ENCODE results near the gene PHPT1. TPM values are rescaled to one million over a fixed set of nuclear protein-coding genes. Genes with fewer than 3 reads are reported as not detected.

PHPT1 gene
- total and polyA plus RNA-seq, 4 donors, result 23.2 to 83.1 (median 42.3) TPM

DNA sequence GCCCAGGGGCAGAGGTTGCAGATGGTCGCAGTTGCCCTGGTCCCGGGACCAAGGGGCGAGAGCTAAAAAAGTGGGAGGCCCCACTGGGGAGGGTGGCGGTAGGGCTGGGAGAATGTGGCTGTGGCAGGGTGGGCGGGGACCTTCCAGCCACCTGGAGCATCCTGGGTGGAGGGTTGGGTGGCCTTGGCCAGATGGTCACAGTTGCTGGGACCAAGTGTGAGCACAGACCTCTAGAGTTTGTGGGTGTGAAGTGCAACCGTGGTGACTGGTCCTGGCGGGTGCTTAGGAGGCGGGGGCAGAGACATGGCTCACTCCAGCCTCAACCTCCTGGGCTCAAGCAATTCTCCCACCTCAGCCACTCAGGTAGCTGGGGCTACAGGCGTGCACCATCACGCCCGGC, 31.4 kb downstream of the PHPT1 start:
- 84% methylated on average over 11 of the region's 11 CpGs for WGBS

DNA sequence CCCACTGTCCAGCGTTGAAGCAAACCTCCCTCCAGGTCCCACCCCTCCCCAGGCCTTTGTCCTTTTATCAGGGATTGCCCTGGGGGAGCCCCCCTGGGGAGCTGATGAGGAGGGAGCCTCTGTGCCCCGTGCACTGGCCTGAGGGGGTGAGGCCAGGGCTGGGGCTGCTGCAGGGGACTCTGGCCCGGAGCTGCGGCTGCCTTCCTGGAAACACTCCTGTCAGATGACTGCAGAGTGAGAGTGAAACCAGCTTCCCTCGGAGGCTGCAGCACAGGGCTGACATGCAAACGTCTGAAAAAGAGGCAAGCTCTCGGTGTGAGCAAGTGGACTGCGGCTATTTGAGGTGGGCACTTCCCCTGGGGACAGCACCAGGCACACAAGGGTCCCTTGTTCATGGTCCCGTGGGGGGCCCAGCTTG, 32.5 kb downstream of the PHPT1 start:
- H3K36me3 ChIP-seq (ENCODE audit: control insufficient read depth in 4 of 4, insufficient read depth in 3 of 4, low read depth in 1 of 4, low read length in 3 of 4), result no peaks in the 10 kb centered on the region
- H3K4me3 ChIP-seq (ENCODE audit: low read depth in 1 of 3, low read length in 3 of 3), result no peak overlapping the region
- peaks cover 8 to 28% (median 16%) of the 10 kb centered on the region in 4 donors for H3K4me1 ChIP-seq (ENCODE audit: control insufficient read depth in 4 of 4, insufficient read depth in 4 of 4, low read length in 3 of 4)
- DNase-seq (ENCODE audit: low spot score), result no peak
- TF ChIP-seq SP1 (IDR thresholded peaks at IDR 0.05) (peak; percentile 44), TAF1 (conservative IDR thresholded peaks at IDR 0.05) (no peak)
- no peaks in the 10 kb centered on the region for H3K9me3 ChIP-seq (ENCODE audit: control insufficient read depth in 4 of 4, low read length in 3 of 4)
- H3K27ac ChIP-seq (ENCODE audit: low read depth in 1 of 2, low read length in 2 of 2), result peak overlapping the region; percentile 48 to 83
- H3K27me3 ChIP-seq (ENCODE audit: control insufficient read depth in 4 of 4, insufficient read depth in 4 of 4, low read length in 3 of 4), result no peaks in the 10 kb centered on the region
- WGBS, result 27% methylated on average over 9 of the region's 9 CpGs
- H3K9ac ChIP-seq (ENCODE audit: low read depth in 1 of 2, low read length in 2 of 2), result no peak overlapping the region

More for the DNA sequence above, 31.4 kb downstream of the PHPT1 start:
- TF ChIP-seq JUND (IDR thresholded peaks at IDR 0.05), result no peak
- TF ChIP-seq TAF1 (conservative IDR thresholded peaks at IDR 0.05), result no peak
- no peak for TF ChIP-seq YY1 (IDR thresholded peaks at IDR 0.05)
- TF ChIP-seq GABPA (IDR thresholded peaks at IDR 0.05 in 1 of 2, conservative IDR thresholded peaks at IDR 0.05 in 1 of 2), result no peak
- no peak for TF ChIP-seq FOXA2 (IDR thresholded peaks at IDR 0.05)
- TF ChIP-seq RXRA (IDR thresholded peaks at IDR 0.05), result no peak
- H3K27me3 ChIP-seq (ENCODE audit: control insufficient read depth in 4 of 4, insufficient read depth in 4 of 4, low read length in 3 of 4), result no peaks in the 10 kb centered on the region
- H3K9ac ChIP-seq (ENCODE audit: low read depth in 1 of 2, low read length in 2 of 2), result no peak overlapping the region
- no peak for DNase-seq (ENCODE audit: low spot score)
- H3K27ac ChIP-seq (ENCODE audit: low read depth in 1 of 2, low read length in 2 of 2), result no peak overlapping the region
- no peak overlapping the region for H3K4me3 ChIP-seq (ENCODE audit: low read depth in 1 of 3, low read length in 3 of 3)
- H3K9me3 ChIP-seq (ENCODE audit: control insufficient read depth in 4 of 4, low read length in 3 of 4), result no peaks in the 10 kb centered on the region
- H3K4me1 ChIP-seq (ENCODE audit: control insufficient read depth in 4 of 4, insufficient read depth in 4 of 4, low read length in 3 of 4), result peaks cover 8 to 24% (median 14%) of the 10 kb centered on the region in 4 donors
- H3K36me3 ChIP-seq (ENCODE audit: control insufficient read depth in 4 of 4, insufficient read depth in 3 of 4, low read depth in 1 of 4, low read length in 3 of 4), result no peaks in the 10 kb centered on the region

DNA sequence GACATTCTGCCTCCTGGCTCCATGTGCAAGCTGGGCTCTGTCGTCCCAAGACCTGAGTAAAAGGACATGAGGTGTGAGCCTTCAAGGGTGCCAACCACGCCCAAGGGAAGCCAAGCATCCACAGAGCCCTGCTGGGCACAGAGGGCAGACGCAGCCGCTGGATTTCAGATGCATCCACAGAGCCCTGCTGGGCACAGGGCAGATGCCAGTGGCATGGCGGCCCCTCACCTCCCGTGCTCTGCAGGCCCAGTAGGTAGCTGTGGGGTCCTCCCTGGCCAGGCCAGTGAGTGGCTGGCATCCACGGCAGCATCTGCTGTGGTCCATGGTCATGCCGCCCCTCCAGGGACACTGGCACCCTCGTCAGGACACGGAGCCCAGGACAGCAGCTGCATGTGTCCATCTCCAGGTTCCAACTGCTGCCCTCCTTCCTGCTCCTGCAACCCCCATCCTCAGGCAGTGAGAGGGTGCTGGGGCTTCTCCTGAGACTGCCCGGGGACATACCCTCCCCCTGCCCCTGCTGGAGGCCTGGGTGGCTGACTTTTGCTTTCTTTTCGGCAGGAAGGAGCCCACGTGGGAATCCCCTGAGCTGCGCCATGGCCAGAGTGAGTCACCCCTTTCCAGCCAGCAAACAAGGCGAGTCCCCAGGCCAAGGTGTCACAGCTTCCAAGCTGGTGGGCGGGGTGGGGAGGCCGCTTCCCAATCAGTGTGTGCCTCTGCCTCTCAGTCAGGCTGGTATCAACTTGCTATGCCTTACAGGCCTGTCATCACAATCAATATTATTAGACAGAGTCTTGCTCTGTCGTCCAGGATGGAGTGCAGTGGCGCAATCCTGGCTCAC, 33.1 kb downstream of the PHPT1 start:
- Histone ChIP-seq H3K36me3 (ENCODE audit: control insufficient read depth in 4 of 4, insufficient read depth in 3 of 4, low read depth in 1 of 4, low read length in 3 of 4) (no peaks in the 10 kb centered on the region), H3K9ac (ENCODE audit: low read depth in 1 of 2, low read length in 2 of 2) (no peak overlapping the region), H3K27ac (ENCODE audit: low read depth in 1 of 2, low read length in 2 of 2) (peak overlapping the region; percentile 48 to 83), H3K27me3 (ENCODE audit: control insufficient read depth in 4 of 4, insufficient read depth in 4 of 4, low read length in 3 of 4) (no peaks in the 10 kb centered on the region), H3K4me1 (ENCODE audit: control insufficient read depth in 4 of 4, insufficient read depth in 4 of 4, low read length in 3 of 4) (peaks cover 11 to 33% (median 18%) of the 10 kb centered on the region in 4 donors), H3K9me3 (ENCODE audit: control insufficient read depth in 4 of 4, low read length in 3 of 4) (no peaks in the 10 kb centered on the region), H3K4me3 (ENCODE audit: low read depth in 1 of 3, low read length in 3 of 3) (peak overlapping the region in 1 of 3 donors; percentile 14)
- 44% methylated on average over 19 of the region's 19 CpGs for WGBS
- TF ChIP-seq HNF4A (conservative IDR thresholded peaks at IDR 0.05), result peak; percentile 62 to 68
- TF ChIP-seq, protein P1, sequence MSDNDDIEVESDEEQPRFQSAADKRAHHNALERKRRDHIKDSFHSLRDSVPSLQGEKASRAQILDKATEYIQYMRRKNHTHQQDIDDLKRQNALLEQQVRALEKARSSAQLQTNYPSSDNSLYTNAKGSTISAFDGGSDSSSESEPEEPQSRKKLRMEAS (IDR thresholded peaks at IDR 0.05), result peak; percentile 74
- TF ChIP-seq EGR1 (IDR thresholded peaks at IDR 0.05; ENCODE audit: low read depth in 2 of 2), result peak; percentile 42 to 90
- TF ChIP-seq HNF4G (IDR thresholded peaks at IDR 0.05), result no peak
- TF ChIP-seq JUND (IDR thresholded peaks at IDR 0.05), result peak; percentile 96 to 98
- TF ChIP-seq NR2F2 (IDR thresholded peaks at IDR 0.05), result no peak
- TF ChIP-seq, protein P2, sequence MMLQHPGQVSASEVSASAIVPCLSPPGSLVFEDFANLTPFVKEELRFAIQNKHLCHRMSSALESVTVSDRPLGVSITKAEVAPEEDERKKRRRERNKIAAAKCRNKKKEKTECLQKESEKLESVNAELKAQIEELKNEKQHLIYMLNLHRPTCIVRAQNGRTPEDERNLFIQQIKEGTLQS (IDR thresholded peaks at IDR 0.05), result peak; percentile 91
- peak; percentile 77 for TF ChIP-seq SP1 (IDR thresholded peaks at IDR 0.05)
- no peak for TF ChIP-seq FOXA1 (IDR thresholded peaks at IDR 0.05)
- peak; percentile 74 to 88 for TF ChIP-seq RXRA (IDR thresholded peaks at IDR 0.05)
- TF ChIP-seq GABPA (IDR thresholded peaks at IDR 0.05 in 1 of 2, conservative IDR thresholded peaks at IDR 0.05 in 1 of 2), result peak in 1 of 2 donors; percentile 32
- TF ChIP-seq, protein P3, sequence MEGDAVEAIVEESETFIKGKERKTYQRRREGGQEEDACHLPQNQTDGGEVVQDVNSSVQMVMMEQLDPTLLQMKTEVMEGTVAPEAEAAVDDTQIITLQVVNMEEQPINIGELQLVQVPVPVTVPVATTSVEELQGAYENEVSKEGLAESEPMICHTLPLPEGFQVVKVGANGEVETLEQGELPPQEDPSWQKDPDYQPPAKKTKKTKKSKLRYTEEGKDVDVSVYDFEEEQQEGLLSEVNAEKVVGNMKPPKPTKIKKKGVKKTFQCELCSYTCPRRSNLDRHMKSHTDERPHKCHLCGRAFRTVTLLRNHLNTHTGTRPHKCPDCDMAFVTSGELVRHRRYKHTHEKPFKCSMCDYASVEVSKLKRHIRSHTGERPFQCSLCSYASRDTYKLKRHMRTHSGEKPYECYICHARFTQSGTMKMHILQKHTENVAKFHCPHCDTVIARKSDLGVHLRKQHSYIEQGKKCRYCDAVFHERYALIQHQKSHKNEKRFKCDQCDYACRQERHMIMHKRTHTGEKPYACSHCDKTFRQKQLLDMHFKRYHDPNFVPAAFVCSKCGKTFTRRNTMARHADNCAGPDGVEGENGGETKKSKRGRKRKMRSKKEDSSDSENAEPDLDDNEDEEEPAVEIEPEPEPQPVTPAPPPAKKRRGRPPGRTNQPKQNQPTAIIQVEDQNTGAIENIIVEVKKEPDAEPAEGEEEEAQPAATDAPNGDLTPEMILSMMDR (IDR thresholded peaks at IDR 0.05; ENCODE audit: low read depth, low read length, missing input control), result no peak
- no peak for TF ChIP-seq TAF1 (conservative IDR thresholded peaks at IDR 0.05)
- peak; percentile 29 to 53 for TF ChIP-seq RAD21 (IDR thresholded peaks at IDR 0.05)
- TF ChIP-seq YY1 (IDR thresholded peaks at IDR 0.05), result peak; percentile 83
- TF ChIP-seq, protein P4, sequence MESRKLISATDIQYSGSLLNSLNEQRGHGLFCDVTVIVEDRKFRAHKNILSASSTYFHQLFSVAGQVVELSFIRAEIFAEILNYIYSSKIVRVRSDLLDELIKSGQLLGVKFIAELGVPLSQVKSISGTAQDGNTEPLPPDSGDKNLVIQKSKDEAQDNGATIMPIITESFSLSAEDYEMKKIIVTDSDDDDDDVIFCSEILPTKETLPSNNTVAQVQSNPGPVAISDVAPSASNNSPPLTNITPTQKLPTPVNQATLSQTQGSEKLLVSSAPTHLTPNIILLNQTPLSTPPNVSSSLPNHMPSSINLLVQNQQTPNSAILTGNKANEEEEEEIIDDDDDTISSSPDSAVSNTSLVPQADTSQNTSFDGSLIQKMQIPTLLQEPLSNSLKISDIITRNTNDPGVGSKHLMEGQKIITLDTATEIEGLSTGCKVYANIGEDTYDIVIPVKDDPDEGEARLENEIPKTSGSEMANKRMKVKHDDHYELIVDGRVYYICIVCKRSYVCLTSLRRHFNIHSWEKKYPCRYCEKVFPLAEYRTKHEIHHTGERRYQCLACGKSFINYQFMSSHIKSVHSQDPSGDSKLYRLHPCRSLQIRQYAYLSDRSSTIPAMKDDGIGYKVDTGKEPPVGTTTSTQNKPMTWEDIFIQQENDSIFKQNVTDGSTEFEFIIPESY (IDR thresholded peaks at IDR 0.05), result no peak
- DNase-seq (ENCODE audit: low spot score), result no peak
